Measurements from ENCODE around the gene NUP133. TPM values are rescaled to one million over a fixed set of nuclear protein-coding genes. Genes with fewer than 3 reads are reported as not detected.

The NUP133 gene
- total and polyA plus RNA-seq, 2 of the 4 experiments (the other 2 are of a cell fraction): 13.4 to 30.5 TPM

DNA sequence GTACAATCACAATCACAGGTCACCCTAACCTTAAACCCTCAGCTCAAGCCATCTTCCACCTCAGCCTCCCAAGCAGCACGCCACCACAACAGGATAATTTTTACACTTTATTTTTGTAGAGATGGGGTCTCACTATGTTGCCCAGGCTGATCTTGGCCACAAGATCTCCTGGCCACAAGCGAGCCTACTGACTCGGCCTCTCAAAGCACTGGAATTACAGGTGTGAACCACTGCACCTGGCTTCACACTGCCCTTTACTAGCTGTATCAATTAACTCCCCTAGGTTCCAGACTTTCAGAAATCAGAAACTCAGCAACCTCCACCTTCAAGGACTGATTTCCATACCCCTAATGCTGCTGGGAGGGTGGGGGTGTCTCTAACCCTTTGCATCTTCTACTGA is 37.0 kb downstream of the NUP133 start:
- Histone ChIP-seq H3K27me3 (ENCODE audit: control insufficient read depth, insufficient read depth, low read length) (no peaks in the 10 kb centered on the region), H4K20me1 (ENCODE audit: insufficient read depth, low read length) (no peaks in the 10 kb centered on the region), H3K4me2 (ENCODE audit: low read depth, low read length) (no peak overlapping the region), H4K8ac (ENCODE audit: low read depth in 2 of 2, low read length in 2 of 2) (no peak overlapping the region), H3K4me3 (ENCODE audit: insufficient read depth, low read depth, low read length) (no peak overlapping the region), H3K4ac (ENCODE audit: low read depth, low read length) (no peak overlapping the region), H2BK120ac (ENCODE audit: low read depth, low read length) (no peak overlapping the region), H2AK9ac (replicated peaks; ENCODE audit: low read depth, low read length, poor library complexity) (no peak overlapping the region), H2AK5ac (ENCODE audit: low read depth, low read length) (no peak overlapping the region), H2AFZ (replicated peaks; ENCODE audit: low read length, poor library complexity) (no peak overlapping the region), H3K9me3 (ENCODE audit: control insufficient read depth, insufficient read depth, low read length) (no peaks in the 10 kb centered on the region), H3K27ac (ENCODE audit: insufficient read depth, low read length) (no peak overlapping the region), H4K5ac (ENCODE audit: low read depth, low read length) (no peak overlapping the region), H3K36me3 (ENCODE audit: control insufficient read depth, insufficient read depth, low read length) (peaks cover 37% of the 10 kb centered on the region), H3K23ac (ENCODE audit: low read depth, low read length) (no peak overlapping the region), H3K9me1 (ENCODE audit: insufficient read depth, low read length) (no peaks in the 10 kb centered on the region), H3K14ac (replicated peaks; ENCODE audit: low read depth, low read length) (no peak overlapping the region), H3K79me1 (ENCODE audit: low read depth in 1 of 2, low read length in 2 of 2) (no peaks in the 10 kb centered on the region), H3K18ac (ENCODE audit: low read depth, low read length) (no peak overlapping the region), H4K91ac (ENCODE audit: insufficient read depth, low read depth, low read length) (no peak overlapping the region), H2BK20ac (ENCODE audit: low read depth, low read length) (no peak overlapping the region), H2BK5ac (ENCODE audit: low read depth, low read length, poor library complexity, severe bottlenecking) (no peak overlapping the region), H3K9ac (ENCODE audit: low read depth, low read length) (no peak overlapping the region), H2BK15ac (ENCODE audit: low read depth, low read length) (no peak overlapping the region), H3K56ac (ENCODE audit: extremely low read depth, insufficient read depth, low read length) (no peak overlapping the region), H3K4me1 (ENCODE audit: control insufficient read depth, insufficient read depth, low read length) (no peaks in the 10 kb centered on the region)
- BruUV-seq (replicated peaks): no TSS peak
- DNase-seq (no peak), ATAC-seq (ENCODE audit: low read depth) (no peak)
- intact Hi-C loops (cut with micrococcal nuclease) (no loop called here), dilution Hi-C loops (cut with HindIII; ENCODE audit: low sequenced_read_pairs, unreplicated experiment) (no loop called here), in situ Hi-C loops (cut with MboI; ENCODE audit: low sequenced_read_pairs) (no loop called here)
- POLR2A ChIA-PET (ENCODE audit: unreplicated experiment): no interaction called here
- WGBS, 2 experiments (ENCODE audit: extremely low coverage in 2 of 2, insufficient read length in 1 of 2): 100% methylated on average over 1 of the region's 3 CpGs; no CpG with 5 or more reads in 1 of the 2 experiments
- CTCF ChIA-PET: no interaction called here
- TF ChIP-seq CEBPB (IDR thresholded peaks at IDR 0.05; ENCODE audit: low read depth, low read length): no peak
- TF ChIP-seq NFE2L2 (IDR thresholded peaks at IDR 0.05; ENCODE audit: low read depth, low read length): no peak
- no peak for TF ChIP-seq SMC3 (IDR thresholded peaks at IDR 0.05; ENCODE audit: low read depth, low read length)
- TF ChIP-seq MXI1 (IDR thresholded peaks at IDR 0.05; ENCODE audit: borderline replicate concordance, low read depth, low read length): no peak
- TF ChIP-seq, protein P1, sequence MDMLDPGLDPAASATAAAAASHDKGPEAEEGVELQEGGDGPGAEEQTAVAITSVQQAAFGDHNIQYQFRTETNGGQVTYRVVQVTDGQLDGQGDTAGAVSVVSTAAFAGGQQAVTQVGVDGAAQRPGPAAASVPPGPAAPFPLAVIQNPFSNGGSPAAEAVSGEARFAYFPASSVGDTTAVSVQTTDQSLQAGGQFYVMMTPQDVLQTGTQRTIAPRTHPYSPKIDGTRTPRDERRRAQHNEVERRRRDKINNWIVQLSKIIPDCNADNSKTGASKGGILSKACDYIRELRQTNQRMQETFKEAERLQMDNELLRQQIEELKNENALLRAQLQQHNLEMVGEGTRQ (IDR thresholded peaks at IDR 0.05; ENCODE audit: low read depth, low read length): no peak
- TF ChIP-seq FOS (IDR thresholded peaks at IDR 0.05; ENCODE audit: low read depth, low read length): no peak
- no peak for TF ChIP-seq RCOR1 (IDR thresholded peaks at IDR 0.05; ENCODE audit: insufficient replicate concordance, low read length)
- TF ChIP-seq BHLHE40 (IDR thresholded peaks at IDR 0.05; ENCODE audit: low read depth, low read length): no peak
